ENCODE measurements around the gene FNDC7.

DNA sequence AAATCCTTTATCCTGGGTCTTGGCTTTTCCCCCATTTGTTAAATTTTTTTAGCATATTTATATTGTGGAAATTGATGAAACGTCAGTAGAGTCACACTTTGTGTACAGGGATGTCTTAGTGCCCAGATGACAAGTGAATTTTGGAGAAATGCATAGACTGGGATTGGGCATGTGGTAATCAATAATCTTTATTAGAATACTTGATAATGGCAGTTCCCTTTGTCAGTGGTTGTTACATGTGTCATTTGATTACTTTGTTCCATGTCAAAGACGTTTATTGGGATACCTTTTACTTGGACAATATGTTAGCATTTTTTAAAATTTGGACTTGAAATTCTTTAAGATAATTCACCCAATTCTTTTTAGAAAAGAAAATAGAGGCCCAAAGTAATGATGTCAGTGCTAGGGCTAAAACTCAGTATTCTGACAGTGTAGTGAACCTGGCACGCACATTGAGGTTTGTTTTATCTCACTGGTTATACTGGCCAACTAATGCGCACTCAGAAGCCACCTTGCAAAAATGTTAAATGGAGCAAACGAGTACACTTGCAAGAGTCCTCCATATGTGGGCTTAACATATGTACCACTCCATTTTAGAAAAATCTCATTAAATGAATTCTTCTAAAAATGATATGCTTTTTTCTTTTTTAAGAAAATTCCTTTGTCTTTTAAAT, 11.4 kb upstream of the FNDC7 start:
- TF ChIP-seq ZSCAN23 (tag by site-specific recombination; IDR thresholded peaks at IDR 0.05), result no peak
- no peak for TF ChIP-seq ZNF670 (tag by site-specific recombination; IDR thresholded peaks at IDR 0.05; ENCODE audit: low read depth)
- no peak for TF ChIP-seq ZNF776 (tag by site-specific recombination; IDR thresholded peaks at IDR 0.05; ENCODE audit: borderline replicate concordance)
- TF ChIP-seq, protein P1, sequence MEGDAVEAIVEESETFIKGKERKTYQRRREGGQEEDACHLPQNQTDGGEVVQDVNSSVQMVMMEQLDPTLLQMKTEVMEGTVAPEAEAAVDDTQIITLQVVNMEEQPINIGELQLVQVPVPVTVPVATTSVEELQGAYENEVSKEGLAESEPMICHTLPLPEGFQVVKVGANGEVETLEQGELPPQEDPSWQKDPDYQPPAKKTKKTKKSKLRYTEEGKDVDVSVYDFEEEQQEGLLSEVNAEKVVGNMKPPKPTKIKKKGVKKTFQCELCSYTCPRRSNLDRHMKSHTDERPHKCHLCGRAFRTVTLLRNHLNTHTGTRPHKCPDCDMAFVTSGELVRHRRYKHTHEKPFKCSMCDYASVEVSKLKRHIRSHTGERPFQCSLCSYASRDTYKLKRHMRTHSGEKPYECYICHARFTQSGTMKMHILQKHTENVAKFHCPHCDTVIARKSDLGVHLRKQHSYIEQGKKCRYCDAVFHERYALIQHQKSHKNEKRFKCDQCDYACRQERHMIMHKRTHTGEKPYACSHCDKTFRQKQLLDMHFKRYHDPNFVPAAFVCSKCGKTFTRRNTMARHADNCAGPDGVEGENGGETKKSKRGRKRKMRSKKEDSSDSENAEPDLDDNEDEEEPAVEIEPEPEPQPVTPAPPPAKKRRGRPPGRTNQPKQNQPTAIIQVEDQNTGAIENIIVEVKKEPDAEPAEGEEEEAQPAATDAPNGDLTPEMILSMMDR (tag by site-specific recombination; IDR thresholded peaks at IDR 0.05), result no peak
- no peak for TF ChIP-seq ZNF138 (tag by site-specific recombination; IDR thresholded peaks at IDR 0.05; ENCODE audit: borderline replicate concordance)
- no peak for TF ChIP-seq ZNF19 (tag by site-specific recombination; IDR thresholded peaks at IDR 0.05; ENCODE audit: low read depth)
- no peak for TF ChIP-seq ZBTB20 (tag by site-specific recombination; IDR thresholded peaks at IDR 0.05)

Data from HEK293 (cell line).